ENCODE measurements around the gene ADD1. TPM values are rescaled to one million over a fixed set of nuclear protein-coding genes. Genes with fewer than 3 reads are reported as not detected.

Gene ADD1
- total and polyA plus RNA-seq, 2 donors (not counting 1 experiment from before 2014, with no cell fraction given) = 302 to 383 TPM

DNA sequence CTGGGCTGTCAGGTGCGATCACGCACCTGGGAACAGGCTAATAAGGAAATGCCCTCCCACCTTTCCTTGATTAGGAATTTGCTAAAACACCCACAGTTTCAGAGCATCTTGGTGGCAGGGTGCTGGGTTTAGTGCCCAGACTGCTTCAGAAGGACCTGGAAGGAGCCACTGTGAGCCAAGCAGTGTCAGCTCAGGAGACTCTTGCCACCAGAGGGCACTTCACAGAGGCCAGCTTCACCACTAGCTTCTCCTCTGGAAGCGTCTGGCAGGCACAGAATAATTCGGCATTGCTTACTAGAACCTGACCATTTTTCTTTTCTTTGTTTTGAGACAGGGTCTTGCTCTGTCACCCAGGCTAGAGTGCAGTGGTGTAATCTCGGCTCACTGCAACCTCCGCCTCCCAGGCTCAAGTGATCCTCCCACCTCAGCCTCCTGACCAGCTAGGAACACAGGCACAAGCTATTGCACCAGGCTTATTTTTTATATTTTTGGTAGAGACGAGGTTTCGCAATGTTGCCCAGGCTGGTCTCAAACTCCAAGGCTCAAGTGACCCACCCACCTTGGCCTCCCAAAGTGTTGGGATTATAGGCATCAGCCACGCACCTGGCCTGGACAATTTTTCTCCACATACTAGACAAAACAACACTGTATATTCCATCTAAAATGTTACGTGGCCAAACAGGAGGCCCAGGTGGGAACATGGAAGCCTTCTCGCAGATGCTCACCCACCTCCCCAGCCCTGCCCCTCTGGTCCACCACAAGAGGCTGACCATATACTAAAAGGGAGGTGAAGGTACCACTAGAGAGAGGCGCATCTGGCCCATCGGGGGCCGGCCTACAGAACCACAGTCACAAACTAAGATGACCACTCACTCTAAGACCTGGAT is 105.5 kb downstream of the ADD1 start:
- H3K4me3 ChIP-seq (ENCODE audit: control extremely low read depth in 1 of 5, extremely low read depth in 1 of 5, insufficient read depth in 1 of 5, low read depth in 2 of 5, low read length in 4 of 5) = no peak overlapping the region
- no peaks in the 10 kb centered on the region for H3K27me3 ChIP-seq (replicated peaks in 1 of 4; ENCODE audit: control extremely low read depth in 1 of 4, control insufficient read depth in 3 of 4, insufficient read depth in 4 of 4, low read length in 3 of 4)
- no peaks in the 10 kb centered on the region for H3K9me3 Mint-ChIP-seq (ENCODE audit: insufficient read depth)
- H3K4me1 ChIP-seq (ENCODE audit: control insufficient read depth in 2 of 2, insufficient read depth in 2 of 2, low read length in 2 of 2) = no peaks in the 10 kb centered on the region
- H3K4me1 Mint-ChIP-seq = no peaks in the 10 kb centered on the region
- intact Hi-C loops (cut with micrococcal nuclease) = no loop called here
- peaks cover 4% of the 10 kb centered on the region for H4K20me1 ChIP-seq (ENCODE audit: control insufficient read depth, insufficient read depth, low read length, poor library complexity, severe bottlenecking)
- no peak overlapping the region for H3K4me3 Mint-ChIP-seq
- TF ChIP-seq EZH2 (IDR thresholded peaks at IDR 0.05; ENCODE audit: borderline replicate concordance, insufficient read depth, low read depth, low read length, poor library complexity, severe bottlenecking) = no peak
- TF ChIP-seq, protein P1, sequence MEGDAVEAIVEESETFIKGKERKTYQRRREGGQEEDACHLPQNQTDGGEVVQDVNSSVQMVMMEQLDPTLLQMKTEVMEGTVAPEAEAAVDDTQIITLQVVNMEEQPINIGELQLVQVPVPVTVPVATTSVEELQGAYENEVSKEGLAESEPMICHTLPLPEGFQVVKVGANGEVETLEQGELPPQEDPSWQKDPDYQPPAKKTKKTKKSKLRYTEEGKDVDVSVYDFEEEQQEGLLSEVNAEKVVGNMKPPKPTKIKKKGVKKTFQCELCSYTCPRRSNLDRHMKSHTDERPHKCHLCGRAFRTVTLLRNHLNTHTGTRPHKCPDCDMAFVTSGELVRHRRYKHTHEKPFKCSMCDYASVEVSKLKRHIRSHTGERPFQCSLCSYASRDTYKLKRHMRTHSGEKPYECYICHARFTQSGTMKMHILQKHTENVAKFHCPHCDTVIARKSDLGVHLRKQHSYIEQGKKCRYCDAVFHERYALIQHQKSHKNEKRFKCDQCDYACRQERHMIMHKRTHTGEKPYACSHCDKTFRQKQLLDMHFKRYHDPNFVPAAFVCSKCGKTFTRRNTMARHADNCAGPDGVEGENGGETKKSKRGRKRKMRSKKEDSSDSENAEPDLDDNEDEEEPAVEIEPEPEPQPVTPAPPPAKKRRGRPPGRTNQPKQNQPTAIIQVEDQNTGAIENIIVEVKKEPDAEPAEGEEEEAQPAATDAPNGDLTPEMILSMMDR (IDR thresholded peaks at IDR 0.05) = peak; percentile 20
- H2AFZ ChIP-seq (ENCODE audit: insufficient read depth, low read depth, low read length, poor library complexity, severe bottlenecking) = no peak overlapping the region
- DNase-seq (no peak), ATAC-seq (ENCODE audit: low read depth) (peak; percentile 41)
- ChIA-PET POLR2A (no interaction called here), CTCF (interaction anchor here (0.5 to 3.1 kb wide), 9 partner anchors 13 to 350 kb away, joined by 3 to 10 read pairs (median 4); partner anchors contain the start of genes GRK4 and NOP14)
- H3K9me3 ChIP-seq (ENCODE audit: control extremely low read depth in 1 of 3, control insufficient read depth in 2 of 3, insufficient read depth in 1 of 3, low read length in 2 of 3) = no peaks in the 10 kb centered on the region
- H3K79me2 ChIP-seq (ENCODE audit: control insufficient read depth, insufficient read depth, low read length) = no peaks in the 10 kb centered on the region
- H3K9ac ChIP-seq (ENCODE audit: low read length) = no peak overlapping the region
- 98% methylated on average over 9 of the region's 14 CpGs for WGBS (ENCODE audit: insufficient coverage)
- H3K27me3 Mint-ChIP-seq = no peaks in the 10 kb centered on the region
- H3K4me2 ChIP-seq (replicated peaks; ENCODE audit: low read depth, low read length, poor library complexity, severe bottlenecking) = no peak overlapping the region
- H3K27ac Mint-ChIP-seq = no peak overlapping the region
- peaks cover 2 to 87% of the 10 kb centered on the region in 2 experiments for H3K36me3 ChIP-seq (replicated peaks in 1 of 2; ENCODE audit: control extremely low read depth in 1 of 2, control insufficient read depth in 1 of 2, extremely low read depth in 1 of 2, insufficient read depth in 2 of 2, low read length in 1 of 2)
- no peak overlapping the region for H3K27ac ChIP-seq (ENCODE audit: low read length in 2 of 2)

- H3K4me3 Mint-ChIP-seq = no peak overlapping the region
- no peak overlapping the region for H3K27ac ChIP-seq (ENCODE audit: low read length in 2 of 2)
- peaks cover 10% of the 10 kb centered on the region for H4K20me1 ChIP-seq (ENCODE audit: control insufficient read depth, insufficient read depth, low read length, poor library complexity, severe bottlenecking)
- intact Hi-C loops (cut with micrococcal nuclease) = no loop called here
- H3K4me2 ChIP-seq (replicated peaks; ENCODE audit: low read depth, low read length, poor library complexity, severe bottlenecking) = no peak overlapping the region
- DNase-seq (no peak), ATAC-seq (ENCODE audit: low read depth) (no peak)
- H3K27me3 ChIP-seq (replicated peaks in 1 of 4; ENCODE audit: control extremely low read depth in 1 of 4, control insufficient read depth in 3 of 4, insufficient read depth in 4 of 4, low read length in 3 of 4) = no peaks in the 10 kb centered on the region
- peaks cover 2 to 89% of the 10 kb centered on the region in 2 experiments for H3K36me3 ChIP-seq (replicated peaks in 1 of 2; ENCODE audit: control extremely low read depth in 1 of 2, control insufficient read depth in 1 of 2, extremely low read depth in 1 of 2, insufficient read depth in 2 of 2, low read length in 1 of 2)
- H3K27ac Mint-ChIP-seq = peak overlapping the region; percentile 15
- H3K4me1 Mint-ChIP-seq = peaks cover 3% of the 10 kb centered on the region
- POLR2A ChIA-PET = no interaction called here
- no peaks in the 10 kb centered on the region for H3K9me3 ChIP-seq (ENCODE audit: control extremely low read depth in 1 of 3, control insufficient read depth in 2 of 3, insufficient read depth in 1 of 3, low read length in 2 of 3)
- no peak for TF ChIP-seq EZH2 (IDR thresholded peaks at IDR 0.05; ENCODE audit: borderline replicate concordance, insufficient read depth, low read depth, low read length, poor library complexity, severe bottlenecking)
- TF ChIP-seq, protein P1 (IDR thresholded peaks at IDR 0.05) = no peak
- H3K4me3 ChIP-seq (ENCODE audit: control extremely low read depth in 1 of 5, extremely low read depth in 1 of 5, insufficient read depth in 1 of 5, low read depth in 2 of 5, low read length in 4 of 5) = no peak overlapping the region
- no peaks in the 10 kb centered on the region for H3K9me3 Mint-ChIP-seq (ENCODE audit: insufficient read depth)
- H3K27me3 Mint-ChIP-seq = no peaks in the 10 kb centered on the region
- H3K9ac ChIP-seq (ENCODE audit: low read length) = no peak overlapping the region
- no peaks in the 10 kb centered on the region for H3K4me1 ChIP-seq (ENCODE audit: control insufficient read depth in 2 of 2, insufficient read depth in 2 of 2, low read length in 2 of 2)
- no peaks in the 10 kb centered on the region for H3K79me2 ChIP-seq (ENCODE audit: control insufficient read depth, insufficient read depth, low read length)
- WGBS (ENCODE audit: insufficient coverage) = 97% methylated on average over 10 of the region's 11 CpGs
- CTCF ChIA-PET = interaction anchor here (0.5 to 3.1 kb wide), 4 partner anchors 13 to 219 kb away, joined by 3 to 10 read pairs (median 4); partner anchors contain the start of genes GRK4 and NOP14
- no peak overlapping the region for H2AFZ ChIP-seq (ENCODE audit: insufficient read depth, low read depth, low read length, poor library complexity, severe bottlenecking)
These were observed 106.1 kb downstream of the ADD1 start for GRCh38 chr4:2949782-2950125.
